IPS-18a (cell line): ENCODE measurements around the gene TNFRSF12A.

Source experiments
- H3K27ac ChIP-seq: one replicate; pipeline ENCODE4 v1.5.1; 2013; ENCODE audit warnings: low read length
- H3K27me3 ChIP-seq: one replicate; pipeline ENCODE4 v1.6.1; 2013; ENCODE audit warnings: mild to moderate bottlenecking, low read length; ENCODE audit not compliant: control insufficient read depth, insufficient read depth
- H3K36me3 ChIP-seq: one replicate; pipeline ENCODE4 v1.6.1; 2013; ENCODE audit warnings: low read depth, low read length; ENCODE audit not compliant: control insufficient read depth
- H3K4me1 ChIP-seq: one replicate; pipeline ENCODE4 v1.6.1; 2013; ENCODE audit warnings: low read depth, low read length; ENCODE audit not compliant: control insufficient read depth
- H3K4me3 ChIP-seq: one replicate; pipeline ENCODE4 v1.5.1; 2013; ENCODE audit warnings: low read length
- H3K9ac ChIP-seq: one replicate; pipeline ENCODE4 v1.6.1; 2013; ENCODE audit warnings: mild to moderate bottlenecking, low read length, moderate library complexity
- H3K9me3 ChIP-seq: one replicate; pipeline ENCODE4 v1.6.1; 2013; ENCODE audit warnings: low read depth, low read length; ENCODE audit not compliant: control insufficient read depth

TNFRSF12A gene

GRCh38 chr16:2987833-2988232, 32.3 kb upstream of the TNFRSF12A start:
- no peaks in the 10 kb centered on the region for H3K27me3 ChIP-seq
- H3K4me1 ChIP-seq, result peaks cover 8% of the 10 kb centered on the region
- no peak overlapping the region for H3K4me3 ChIP-seq
- no peaks in the 10 kb centered on the region for H3K36me3 ChIP-seq
- H3K27ac ChIP-seq, result no peak overlapping the region
- no peaks in the 10 kb centered on the region for H3K9me3 ChIP-seq
- no peak overlapping the region for H3K9ac ChIP-seq

DNA sequence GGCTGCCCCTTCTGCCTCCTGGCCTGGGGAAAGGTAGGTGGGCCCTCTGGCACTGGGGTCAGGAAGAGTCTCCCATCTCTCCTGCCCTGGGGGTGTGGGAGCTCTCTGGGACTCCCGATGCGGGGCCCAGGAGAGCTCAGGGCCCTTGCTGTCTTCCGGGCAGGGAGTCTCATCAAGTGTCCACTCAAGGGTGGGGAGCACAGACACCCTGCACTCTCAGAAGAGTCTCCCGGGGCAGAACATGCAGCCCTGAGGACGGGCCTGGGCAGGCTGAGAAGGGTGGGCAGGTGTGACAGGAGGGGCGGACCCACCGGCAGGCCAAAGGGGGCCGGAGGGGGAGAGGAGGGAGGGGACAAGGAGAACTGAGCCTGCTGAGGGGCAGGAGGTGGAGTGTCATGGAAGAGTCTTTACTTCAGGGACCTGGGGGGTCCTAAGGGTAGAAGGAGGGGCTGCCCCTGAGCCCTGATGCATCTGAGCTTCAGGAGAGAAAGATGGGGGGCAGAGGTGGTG, 31.5 kb upstream of the TNFRSF12A start:
- Histone ChIP-seq H3K9me3 (no peaks in the 10 kb centered on the region), H3K9ac (no peak overlapping the region), H3K27me3 (no peaks in the 10 kb centered on the region), H3K36me3 (no peaks in the 10 kb centered on the region), H3K4me1 (peaks cover 8% of the 10 kb centered on the region), H3K4me3 (no peak overlapping the region), H3K27ac (no peak overlapping the region)

GRCh38 chr16:2990891-2991290, 29.3 kb upstream of the TNFRSF12A start:
- no peaks in the 10 kb centered on the region for H3K36me3 ChIP-seq
- no peak overlapping the region for H3K9ac ChIP-seq
- H3K4me1 ChIP-seq, result peaks cover 8% of the 10 kb centered on the region
- no peaks in the 10 kb centered on the region for H3K9me3 ChIP-seq
- H3K4me3 ChIP-seq, result no peak overlapping the region
- H3K27me3 ChIP-seq, result no peaks in the 10 kb centered on the region
- H3K27ac ChIP-seq, result no peak overlapping the region

DNA sequence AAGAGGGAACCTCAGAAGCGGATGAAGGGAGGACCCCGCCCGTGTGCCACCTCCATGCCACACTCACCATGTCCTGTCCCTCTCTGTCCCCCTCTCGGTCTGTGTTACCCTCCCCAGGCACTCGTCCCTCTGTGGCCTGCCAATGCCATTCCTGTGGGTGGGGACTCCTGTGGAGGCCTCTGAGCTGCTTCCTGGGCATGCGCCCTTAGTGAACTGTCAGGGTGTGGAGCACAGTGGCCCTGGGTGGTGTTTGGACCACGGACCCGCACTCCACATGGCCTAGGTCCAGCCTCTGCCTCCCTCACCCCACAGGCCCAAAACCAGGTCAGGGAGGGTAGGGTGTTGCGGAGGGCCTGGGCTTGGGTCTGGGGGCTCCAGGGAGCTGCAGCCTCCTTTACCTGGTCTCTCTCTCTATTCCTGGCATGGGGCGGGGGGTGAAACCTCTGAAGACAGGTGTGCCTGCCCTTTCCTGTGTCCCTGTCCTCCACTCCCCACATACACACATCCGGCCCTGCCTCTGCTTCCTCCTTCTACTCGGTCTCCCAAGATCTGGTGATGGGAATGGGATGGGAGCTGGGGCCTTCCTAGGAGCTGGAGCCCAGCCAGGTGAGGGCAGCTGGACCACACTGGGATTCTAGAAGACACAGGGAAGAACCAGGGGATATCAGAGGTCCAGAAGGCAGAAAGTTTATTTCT, 28.5 kb upstream of the TNFRSF12A start:
- no peaks in the 10 kb centered on the region for H3K36me3 ChIP-seq
- H3K9me3 ChIP-seq, result no peaks in the 10 kb centered on the region
- H3K27ac ChIP-seq, result no peak overlapping the region
- no peak overlapping the region for H3K9ac ChIP-seq
- no peak overlapping the region for H3K4me3 ChIP-seq
- peaks cover 8% of the 10 kb centered on the region for H3K4me1 ChIP-seq
- H3K27me3 ChIP-seq, result no peaks in the 10 kb centered on the region

- no peaks in the 10 kb centered on the region for H3K9me3 ChIP-seq
- H3K27me3 ChIP-seq, result no peaks in the 10 kb centered on the region
- no peak overlapping the region for H3K9ac ChIP-seq
- H3K27ac ChIP-seq, result no peak overlapping the region
- peaks cover 8% of the 10 kb centered on the region for H3K4me1 ChIP-seq
- no peak overlapping the region for H3K4me3 ChIP-seq
- H3K36me3 ChIP-seq, result no peaks in the 10 kb centered on the region
Measured at GRCh38 chr16:2992383-2993081, 27.6 kb upstream of the TNFRSF12A start.

GRCh38 chr16:2996298-2996697, 23.9 kb upstream of the TNFRSF12A start:
- Histone ChIP-seq H3K36me3 (no peaks in the 10 kb centered on the region), H3K4me1 (no peaks in the 10 kb centered on the region), H3K27ac (no peak overlapping the region), H3K27me3 (no peaks in the 10 kb centered on the region), H3K9ac (no peak overlapping the region), H3K4me3 (no peak overlapping the region), H3K9me3 (no peaks in the 10 kb centered on the region)

GRCh38 chr16:2999929-3000328, 20.2 kb upstream of the TNFRSF12A start:
- Histone ChIP-seq H3K9ac (no peak overlapping the region), H3K9me3 (no peaks in the 10 kb centered on the region), H3K36me3 (no peaks in the 10 kb centered on the region), H3K4me3 (no peak overlapping the region), H3K27me3 (no peaks in the 10 kb centered on the region), H3K4me1 (no peaks in the 10 kb centered on the region), H3K27ac (no peak overlapping the region)

- H3K36me3 ChIP-seq, result no peaks in the 10 kb centered on the region
- H3K4me3 ChIP-seq, result no peak overlapping the region
- no peak overlapping the region for H3K27ac ChIP-seq
- no peaks in the 10 kb centered on the region for H3K9me3 ChIP-seq
- H3K9ac ChIP-seq, result no peak overlapping the region
- no peaks in the 10 kb centered on the region for H3K27me3 ChIP-seq
- H3K4me1 ChIP-seq, result peaks cover under 1% of the 10 kb centered on the region
Measured at GRCh38 chr16:3000540-3000939, 19.6 kb upstream of the TNFRSF12A start.

DNA sequence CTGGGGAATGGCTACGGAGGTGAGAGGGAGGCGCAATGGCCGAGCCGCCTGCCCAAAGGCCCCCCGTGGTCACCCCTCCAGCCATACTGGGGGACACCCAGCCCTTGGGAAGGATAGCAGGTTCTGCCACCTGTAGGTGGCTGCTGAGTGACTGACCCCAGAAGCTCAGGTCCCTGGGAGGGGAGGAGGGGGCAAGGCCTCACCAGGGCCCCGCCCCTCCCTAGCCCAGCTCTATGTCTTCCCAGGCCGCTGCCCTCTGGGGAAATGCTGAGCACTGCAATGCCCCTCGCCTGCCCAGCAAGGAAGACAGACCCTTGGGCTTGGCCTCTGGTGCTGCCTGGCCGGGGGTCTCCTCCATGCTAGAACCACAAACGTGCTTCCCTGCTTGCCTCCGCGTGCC, 18.9 kb upstream of the TNFRSF12A start:
- Histone ChIP-seq H3K4me3 (no peak overlapping the region), H3K9me3 (no peaks in the 10 kb centered on the region), H3K4me1 (peaks cover 6% of the 10 kb centered on the region), H3K36me3 (no peaks in the 10 kb centered on the region), H3K27me3 (no peaks in the 10 kb centered on the region), H3K27ac (no peak overlapping the region), H3K9ac (no peak overlapping the region)

- Histone ChIP-seq H3K4me3 (no peak overlapping the region), H3K4me1 (peaks cover 27% of the 10 kb centered on the region), H3K9me3 (no peaks in the 10 kb centered on the region), H3K27ac (no peak overlapping the region), H3K36me3 (no peaks in the 10 kb centered on the region), H3K9ac (no peak overlapping the region), H3K27me3 (no peaks in the 10 kb centered on the region)
Measured at GRCh38 chr16:3003582-3004270, 16.4 kb upstream of the TNFRSF12A start.

DNA sequence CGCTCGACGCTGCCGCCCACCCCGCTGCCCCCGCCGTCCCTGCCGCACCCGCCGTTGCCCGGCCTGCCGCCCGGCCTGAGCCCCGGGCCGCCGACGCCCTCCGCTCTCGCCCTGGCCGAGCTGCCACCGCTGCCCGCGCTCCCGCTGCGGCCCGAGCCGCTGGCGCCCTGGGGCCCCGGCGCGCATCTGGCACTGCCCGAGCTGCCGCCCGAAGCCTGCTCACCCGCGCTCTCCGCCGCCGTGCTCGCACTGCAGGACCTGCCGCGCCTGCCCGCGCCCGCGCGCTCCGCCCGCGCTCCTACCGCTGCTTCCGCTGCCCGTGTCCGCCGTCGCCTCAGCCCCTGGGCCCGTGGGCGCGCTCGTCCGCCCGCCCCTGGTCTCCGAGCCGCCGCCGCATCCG, 15.8 kb upstream of the TNFRSF12A start:
- H3K27ac ChIP-seq, result no peak overlapping the region
- no peaks in the 10 kb centered on the region for H3K9me3 ChIP-seq
- no peak overlapping the region for H3K9ac ChIP-seq
- peaks cover 33% of the 10 kb centered on the region for H3K4me1 ChIP-seq
- H3K27me3 ChIP-seq, result no peaks in the 10 kb centered on the region
- no peaks in the 10 kb centered on the region for H3K36me3 ChIP-seq
- H3K4me3 ChIP-seq, result no peak overlapping the region
